Measurements from ENCODE around the gene MYO1E.

Gene MYO1E

DNA sequence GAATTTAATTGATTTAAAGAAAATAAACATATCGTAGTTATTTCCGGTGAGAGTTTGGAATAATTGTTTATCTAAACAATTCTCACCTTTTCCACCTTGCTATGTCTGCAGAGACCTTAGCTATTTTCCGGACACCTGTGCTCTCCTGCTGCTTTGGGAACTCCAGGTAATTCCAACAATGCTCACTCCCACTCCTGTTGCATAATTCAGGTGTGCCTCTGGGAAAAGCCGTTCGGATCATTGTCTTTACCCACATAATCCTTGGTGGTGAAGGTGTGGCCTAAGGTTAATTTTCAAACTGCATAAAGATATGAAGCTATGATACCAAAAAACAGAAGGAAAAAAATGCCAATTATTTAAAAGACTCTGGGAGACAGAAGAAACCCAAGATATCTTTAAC is 106.6 kb downstream of the MYO1E start:
- Histone ChIP-seq H3K27me3 (ENCODE audit: control insufficient read depth, insufficient read depth, low read length) (no peaks in the 10 kb centered on the region), H3K27ac (no peak overlapping the region), H3K4me2 (ENCODE audit: low read length) (no peak overlapping the region), H3K9ac (no peak overlapping the region), H3K36me3 (ENCODE audit: control insufficient read depth, insufficient read depth, low read length) (no peaks in the 10 kb centered on the region), H3K9me3 (ENCODE audit: control insufficient read depth, low read length) (no peaks in the 10 kb centered on the region), H3K79me2 (no peaks in the 10 kb centered on the region), H3K4me3 (ENCODE audit: low read depth, low read length) (no peak overlapping the region), H3K4me1 (no peaks in the 10 kb centered on the region), H2AFZ (no peak overlapping the region)
- TF ChIP-seq, protein P1, sequence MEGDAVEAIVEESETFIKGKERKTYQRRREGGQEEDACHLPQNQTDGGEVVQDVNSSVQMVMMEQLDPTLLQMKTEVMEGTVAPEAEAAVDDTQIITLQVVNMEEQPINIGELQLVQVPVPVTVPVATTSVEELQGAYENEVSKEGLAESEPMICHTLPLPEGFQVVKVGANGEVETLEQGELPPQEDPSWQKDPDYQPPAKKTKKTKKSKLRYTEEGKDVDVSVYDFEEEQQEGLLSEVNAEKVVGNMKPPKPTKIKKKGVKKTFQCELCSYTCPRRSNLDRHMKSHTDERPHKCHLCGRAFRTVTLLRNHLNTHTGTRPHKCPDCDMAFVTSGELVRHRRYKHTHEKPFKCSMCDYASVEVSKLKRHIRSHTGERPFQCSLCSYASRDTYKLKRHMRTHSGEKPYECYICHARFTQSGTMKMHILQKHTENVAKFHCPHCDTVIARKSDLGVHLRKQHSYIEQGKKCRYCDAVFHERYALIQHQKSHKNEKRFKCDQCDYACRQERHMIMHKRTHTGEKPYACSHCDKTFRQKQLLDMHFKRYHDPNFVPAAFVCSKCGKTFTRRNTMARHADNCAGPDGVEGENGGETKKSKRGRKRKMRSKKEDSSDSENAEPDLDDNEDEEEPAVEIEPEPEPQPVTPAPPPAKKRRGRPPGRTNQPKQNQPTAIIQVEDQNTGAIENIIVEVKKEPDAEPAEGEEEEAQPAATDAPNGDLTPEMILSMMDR (IDR thresholded peaks at IDR 0.05) = no peak

DNA sequence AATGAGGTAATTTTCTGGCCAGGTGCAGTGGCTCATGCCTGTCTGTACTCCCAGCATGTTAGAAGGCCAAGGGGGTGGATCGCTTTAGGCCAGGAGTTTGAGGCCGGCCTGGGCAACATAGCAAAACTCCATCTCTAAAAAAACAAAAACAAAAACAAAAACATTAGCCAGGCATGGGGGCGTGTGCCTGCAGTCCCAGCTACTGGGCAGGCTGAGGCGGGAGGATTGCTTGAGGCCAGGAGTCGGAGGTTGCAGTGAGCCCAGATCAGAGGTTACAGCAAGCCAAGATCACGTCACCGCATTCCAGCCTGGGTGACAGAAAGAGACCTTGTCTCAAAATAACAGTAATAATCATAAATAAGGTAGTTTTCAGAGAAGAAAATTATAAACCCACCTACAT is 110.4 kb downstream of the MYO1E start:
- Histone ChIP-seq H3K27ac (no peak overlapping the region), H3K9me3 (ENCODE audit: control insufficient read depth, low read length) (no peaks in the 10 kb centered on the region), H3K4me3 (ENCODE audit: low read depth, low read length) (no peak overlapping the region), H3K36me3 (ENCODE audit: control insufficient read depth, insufficient read depth, low read length) (no peaks in the 10 kb centered on the region), H3K79me2 (no peaks in the 10 kb centered on the region), H3K4me2 (ENCODE audit: low read length) (no peak overlapping the region), H3K4me1 (no peaks in the 10 kb centered on the region), H3K9ac (no peak overlapping the region), H2AFZ (no peak overlapping the region), H3K27me3 (ENCODE audit: control insufficient read depth, insufficient read depth, low read length) (no peaks in the 10 kb centered on the region)
- TF ChIP-seq, protein P1 (IDR thresholded peaks at IDR 0.05) = no peak

DNA sequence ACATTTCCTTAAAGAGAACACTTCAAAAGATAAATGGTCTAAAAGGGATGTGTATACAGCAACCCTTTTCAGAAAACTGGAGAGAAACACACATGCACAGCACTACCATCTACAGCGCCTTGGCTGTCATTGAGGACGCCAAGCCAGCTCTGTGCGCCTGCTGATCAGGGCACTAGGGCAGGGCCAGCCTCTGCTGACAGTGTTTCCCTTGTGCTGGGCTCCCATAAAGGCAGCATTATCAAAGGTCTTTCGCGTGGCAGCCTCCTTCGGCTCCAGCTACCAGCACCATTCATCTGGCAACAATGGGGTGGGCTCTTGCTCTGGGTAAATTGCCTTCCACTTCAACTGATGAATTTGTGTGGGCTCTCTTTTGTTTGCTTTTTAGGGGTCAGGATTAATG is 112.6 kb downstream of the MYO1E start:
- H3K79me2 ChIP-seq = no peaks in the 10 kb centered on the region
- no peak overlapping the region for H2AFZ ChIP-seq
- H3K27me3 ChIP-seq (ENCODE audit: control insufficient read depth, insufficient read depth, low read length) = no peaks in the 10 kb centered on the region
- H3K36me3 ChIP-seq (ENCODE audit: control insufficient read depth, insufficient read depth, low read length) = no peaks in the 10 kb centered on the region
- no peak overlapping the region for H3K4me3 ChIP-seq (ENCODE audit: low read depth, low read length)
- no peak overlapping the region for H3K27ac ChIP-seq
- H3K4me2 ChIP-seq (ENCODE audit: low read length) = no peak overlapping the region
- H3K9me3 ChIP-seq (ENCODE audit: control insufficient read depth, low read length) = no peaks in the 10 kb centered on the region
- H3K9ac ChIP-seq = no peak overlapping the region
- no peaks in the 10 kb centered on the region for H3K4me1 ChIP-seq
- TF ChIP-seq, protein P1 (IDR thresholded peaks at IDR 0.05) = no peak

DNA sequence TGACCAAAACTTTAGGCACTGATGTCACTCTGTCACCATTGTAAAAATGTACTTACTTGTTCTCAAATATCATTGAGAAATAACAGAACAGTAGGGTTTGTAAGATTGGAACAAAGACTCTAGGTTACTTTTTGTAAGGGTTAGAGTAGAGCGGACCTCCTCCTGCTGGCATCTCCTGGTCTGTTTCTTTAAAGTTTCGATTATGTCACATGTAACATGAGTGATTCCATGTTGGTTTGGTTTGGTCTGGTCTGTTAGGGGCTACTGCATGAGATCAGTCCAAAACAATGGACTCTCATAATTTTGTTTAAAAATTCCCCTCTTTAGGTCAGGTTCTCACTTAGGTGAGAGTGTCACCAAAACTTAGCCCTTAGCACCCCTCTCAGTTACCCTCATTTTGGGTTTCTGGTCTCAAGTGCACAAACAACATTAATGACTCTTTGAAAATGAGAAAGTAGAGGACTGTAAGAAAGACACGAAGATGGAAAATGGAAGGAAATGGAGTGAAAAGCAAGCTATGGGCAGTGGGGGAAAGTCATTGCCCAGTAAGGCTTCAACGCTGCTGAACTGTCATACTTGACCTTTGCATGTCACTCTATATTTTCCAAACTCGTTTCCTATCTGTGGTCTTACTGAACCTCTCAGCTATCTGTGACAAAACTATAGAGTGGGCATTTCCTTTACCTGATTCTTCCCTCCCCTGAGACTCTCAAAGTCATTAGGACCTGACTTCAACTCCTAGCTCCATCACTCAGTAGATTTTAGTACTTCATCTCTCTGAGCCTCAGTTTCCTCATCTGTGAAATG is 113.3 kb downstream of the MYO1E start:
- H3K4me3 ChIP-seq (ENCODE audit: low read depth, low read length) = no peak overlapping the region
- no peak overlapping the region for H3K27ac ChIP-seq
- H3K4me2 ChIP-seq (ENCODE audit: low read length) = no peak overlapping the region
- H3K79me2 ChIP-seq = no peaks in the 10 kb centered on the region
- H3K9ac ChIP-seq = no peak overlapping the region
- H3K27me3 ChIP-seq (ENCODE audit: control insufficient read depth, insufficient read depth, low read length) = no peaks in the 10 kb centered on the region
- no peaks in the 10 kb centered on the region for H3K36me3 ChIP-seq (ENCODE audit: control insufficient read depth, insufficient read depth, low read length)
- TF ChIP-seq, protein P1 (IDR thresholded peaks at IDR 0.05) = no peak
- no peak overlapping the region for H2AFZ ChIP-seq
- no peaks in the 10 kb centered on the region for H3K9me3 ChIP-seq (ENCODE audit: control insufficient read depth, low read length)
- H3K4me1 ChIP-seq = no peaks in the 10 kb centered on the region

DNA sequence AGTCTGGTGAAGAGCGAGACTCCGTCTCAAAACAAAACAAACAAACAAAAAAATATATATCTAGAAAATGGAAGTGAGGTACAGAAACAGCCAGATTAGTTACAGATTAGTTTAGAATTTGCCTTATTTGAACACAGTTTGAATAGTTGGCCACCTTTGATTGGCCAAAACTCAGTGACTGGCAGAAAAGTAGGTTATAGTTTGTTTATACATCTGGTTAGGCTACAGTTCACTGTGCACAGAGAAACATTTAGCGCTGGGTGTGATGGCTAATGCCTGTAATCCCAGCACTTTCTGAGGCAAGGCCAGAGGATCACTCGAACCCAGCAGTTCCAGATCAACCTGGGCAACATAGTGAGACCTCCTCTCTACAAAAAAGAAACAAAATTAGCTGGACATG is 114.4 kb downstream of the MYO1E start:
- Histone ChIP-seq H3K36me3 (ENCODE audit: control insufficient read depth, insufficient read depth, low read length) (no peaks in the 10 kb centered on the region), H3K9ac (no peak overlapping the region), H3K9me3 (ENCODE audit: control insufficient read depth, low read length) (no peaks in the 10 kb centered on the region), H2AFZ (no peak overlapping the region), H3K4me3 (ENCODE audit: low read depth, low read length) (no peak overlapping the region), H3K79me2 (no peaks in the 10 kb centered on the region), H3K4me2 (ENCODE audit: low read length) (no peak overlapping the region), H3K27me3 (ENCODE audit: control insufficient read depth, insufficient read depth, low read length) (no peaks in the 10 kb centered on the region), H3K4me1 (no peaks in the 10 kb centered on the region), H3K27ac (no peak overlapping the region)
- TF ChIP-seq, protein P1 (IDR thresholded peaks at IDR 0.05) = no peak

Data from parathyroid adenoma (tissue), 2 donors.